ENCODE measurements around the gene PBXIP1. TPM values are rescaled to one million over a fixed set of nuclear protein-coding genes. Genes with fewer than 3 reads are reported as not detected.
A peak's percentile ranks its signal among the peaks of the same experiment; 100 is the strongest.
"Not testable (repeated sequence)": the region's sequence is repeated elsewhere in the genome, so short reads cannot be mapped to it uniquely, and the experiment has no call there.

Gene PBXIP1
- polyA plus RNA-seq, 6 donors from 2014 or later = 36.2 to 77.3 (median 69.5) TPM

DNA sequence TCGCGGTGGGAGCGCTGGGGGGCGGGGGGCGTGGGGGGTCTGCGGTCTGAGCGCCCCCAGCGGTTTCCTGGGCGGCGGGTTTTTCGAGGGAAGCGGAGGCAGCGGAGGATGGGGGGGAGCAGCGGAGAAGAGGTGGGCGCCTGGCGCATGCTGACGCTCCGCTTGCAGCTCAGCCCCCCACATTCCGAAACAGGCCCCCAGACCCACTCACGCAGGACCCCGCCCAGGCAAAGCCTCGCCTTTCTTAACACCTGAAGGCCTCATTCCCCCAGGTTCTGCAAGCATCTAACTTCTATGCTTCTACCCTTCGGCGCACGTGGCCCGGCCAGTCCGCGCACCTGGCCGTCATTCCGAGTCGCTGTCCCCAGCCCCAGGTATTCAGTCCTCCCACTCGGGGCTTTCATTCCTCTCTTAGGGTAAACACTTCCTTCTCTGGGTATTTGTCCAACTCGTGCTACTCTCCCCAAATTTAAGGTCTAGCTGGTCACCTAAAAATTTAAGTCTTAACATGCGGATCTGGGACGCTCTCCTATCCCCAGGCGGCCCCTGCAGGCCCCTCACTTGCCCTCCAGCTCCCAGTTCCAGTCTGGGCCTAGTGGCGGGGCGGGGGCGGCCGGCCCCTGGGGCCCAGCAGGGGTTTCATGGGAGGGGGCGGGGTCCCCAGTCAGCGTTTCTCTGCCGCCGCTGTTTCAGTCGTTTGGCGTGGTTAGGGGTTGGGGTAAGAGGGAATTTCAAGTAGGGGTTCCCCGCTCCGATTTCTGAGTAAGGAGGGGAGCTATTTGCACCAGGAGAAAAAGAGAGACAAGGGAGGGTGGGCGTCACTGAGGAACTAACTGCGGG, 43.9 kb upstream of the PBXIP1 start:
- Mint-ChIP-seq H3K9me3 (no peaks in the 10 kb centered on the region), H3K27me3 (no peaks in the 10 kb centered on the region), H3K36me3 (no peaks in the 10 kb centered on the region), H3K27ac (peak overlapping the region; percentile 67 to 97 (median 91)), H3K4me3 (peak overlapping the region; percentile 91 to 98 (median 95)), H3K4me1 (peaks cover 35 to 59% (median 36%) of the 10 kb centered on the region in 3 donors)
- DNase-seq (peak; percentile 33), ATAC-seq (ENCODE audit: low read depth in 2 of 2) (peak in 1 of 2 donors; percentile 7)

DNA sequence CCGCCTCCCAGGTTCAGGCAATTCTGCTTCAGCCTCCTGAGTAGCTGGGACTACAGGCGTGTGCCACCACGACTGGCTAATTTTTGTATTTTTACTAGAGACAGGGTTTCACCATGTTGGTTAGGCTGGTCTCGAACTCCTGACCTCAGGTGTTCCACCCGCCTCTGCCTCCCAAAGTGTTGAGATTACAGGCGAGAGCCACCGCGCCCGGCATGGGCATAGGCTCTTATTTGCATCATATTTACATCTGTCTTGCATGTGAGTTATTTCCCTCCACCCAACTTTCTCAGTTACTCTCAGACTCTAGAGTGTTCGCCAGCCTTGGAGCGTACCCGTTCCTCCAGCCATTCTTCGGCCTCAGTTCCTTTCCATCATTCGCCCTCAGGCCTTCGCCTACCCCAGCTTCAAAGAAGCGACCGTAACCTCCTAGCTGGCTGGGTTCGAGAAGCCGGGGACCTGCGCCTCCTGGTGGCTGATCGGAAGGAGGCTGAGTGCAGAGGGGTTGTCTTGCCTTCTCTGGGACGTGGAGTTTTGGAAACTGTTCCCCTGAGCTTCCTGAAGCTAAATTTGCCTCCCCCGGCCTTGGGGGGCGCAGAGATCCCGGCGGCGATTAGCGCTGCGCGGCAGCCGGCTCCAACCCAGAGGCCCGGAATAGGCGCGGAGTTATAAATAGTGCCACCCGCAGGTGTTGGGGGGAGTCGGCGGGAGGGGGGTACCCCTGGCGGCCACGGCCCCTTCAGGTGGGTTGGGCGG, 43.1 kb upstream of the PBXIP1 start:
- peak; percentile 11 to 13 for ATAC-seq (ENCODE audit: low read depth in 2 of 2)
- peaks cover 29 to 59% (median 31%) of the 10 kb centered on the region in 3 donors for H3K4me1 Mint-ChIP-seq
- peak overlapping the region; percentile 87 to 98 (median 94) for H3K4me3 Mint-ChIP-seq
- no peaks in the 10 kb centered on the region for H3K36me3 Mint-ChIP-seq
- peak; percentile 49 for DNase-seq
- peak overlapping the region; percentile 49 to 88 (median 76) for H3K27ac Mint-ChIP-seq
- no peaks in the 10 kb centered on the region for H3K27me3 Mint-ChIP-seq
- no peaks in the 10 kb centered on the region for H3K9me3 Mint-ChIP-seq

DNA sequence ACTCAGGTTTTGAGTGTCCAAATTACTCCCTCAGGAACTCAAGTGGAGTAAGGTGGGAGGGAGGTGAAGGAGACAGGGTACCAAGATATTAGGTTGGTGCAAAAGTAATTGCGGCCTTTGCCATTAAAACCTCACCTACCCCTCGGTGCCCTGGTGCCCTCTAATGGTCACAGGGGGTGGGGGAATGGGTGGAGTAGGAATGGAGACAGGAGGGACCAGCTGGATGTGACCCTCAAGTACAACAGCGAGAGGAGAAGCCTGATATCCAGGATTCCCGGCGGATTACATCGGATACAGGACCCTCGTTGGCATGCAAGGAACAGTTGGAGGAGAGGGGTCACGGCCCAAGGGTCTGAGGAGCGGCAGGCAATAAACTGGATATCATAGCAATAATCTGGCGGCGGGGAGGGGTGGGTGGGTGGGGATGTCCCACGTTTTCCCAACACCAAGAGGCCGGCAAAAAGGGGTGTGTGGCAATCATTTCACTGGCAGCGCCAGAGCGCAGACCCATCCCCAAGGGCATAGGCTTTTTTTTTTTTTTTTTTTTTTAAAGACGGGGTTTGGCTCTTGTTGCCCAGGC, 42.4 kb upstream of the PBXIP1 start:
- Mint-ChIP-seq H3K9me3 (no peaks in the 10 kb centered on the region), H3K27me3 (no peaks in the 10 kb centered on the region), H3K27ac (peak overlapping the region in 4 of 6 donors; percentile 42 to 70 (median 54)), H3K36me3 (no peaks in the 10 kb centered on the region), H3K4me3 (peak overlapping the region in 6 of 8 donors; percentile 25 to 96 (median 66)), H3K4me1 (peaks cover 24 to 54% (median 25%) of the 10 kb centered on the region in 3 donors)
- no peak for ATAC-seq (ENCODE audit: low read depth in 2 of 2)
- no peak for DNase-seq

DNA sequence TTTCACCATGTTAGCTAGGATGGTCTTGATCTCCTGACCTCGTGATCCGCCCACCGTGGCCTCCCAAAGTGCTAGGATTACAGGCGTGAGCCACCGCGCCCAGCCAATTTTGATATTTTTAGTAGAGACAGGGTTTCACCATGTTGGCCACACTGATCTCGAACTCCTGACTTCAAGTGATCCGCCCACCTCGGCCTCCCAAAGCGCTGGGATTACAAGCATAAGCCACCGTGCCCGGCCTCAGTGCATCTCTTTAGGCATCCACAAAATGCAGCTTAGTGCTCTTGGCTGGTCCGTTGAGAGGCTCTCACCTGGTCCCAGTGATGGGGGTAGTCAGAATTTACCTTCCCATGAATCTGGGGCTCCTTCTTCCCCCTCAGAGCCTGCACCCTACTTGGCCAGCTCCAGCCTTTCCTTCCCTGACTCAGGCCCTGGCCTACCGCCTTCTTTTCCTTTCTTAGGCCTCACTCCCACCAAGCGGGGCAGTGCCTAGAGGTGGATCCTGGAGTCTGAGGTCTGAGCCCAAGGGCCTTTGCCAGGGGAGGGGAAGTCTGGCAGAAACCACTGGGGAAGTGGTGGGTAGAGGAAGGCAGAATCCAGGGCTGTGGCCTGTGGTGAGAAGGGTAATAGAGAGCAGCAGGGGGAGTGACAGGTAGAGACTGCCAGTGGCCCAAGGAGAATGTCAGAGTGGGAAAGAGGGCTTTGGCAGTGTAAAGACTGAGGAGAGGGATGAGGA, 41.2 kb upstream of the PBXIP1 start:
- Mint-ChIP-seq H3K36me3 (no peaks in the 10 kb centered on the region), H3K4me1 (peaks cover 23 to 54% (median 25%) of the 10 kb centered on the region in 3 donors), H3K9me3 (no peaks in the 10 kb centered on the region), H3K4me3 (peak overlapping the region in 3 of 8 donors; percentile 12 to 47 (median 33)), H3K27ac (peak overlapping the region in 1 of 6 donors; percentile 69), H3K27me3 (no peaks in the 10 kb centered on the region)
- DNase-seq (no peak), ATAC-seq (ENCODE audit: low read depth in 2 of 2) (no peak)

DNA sequence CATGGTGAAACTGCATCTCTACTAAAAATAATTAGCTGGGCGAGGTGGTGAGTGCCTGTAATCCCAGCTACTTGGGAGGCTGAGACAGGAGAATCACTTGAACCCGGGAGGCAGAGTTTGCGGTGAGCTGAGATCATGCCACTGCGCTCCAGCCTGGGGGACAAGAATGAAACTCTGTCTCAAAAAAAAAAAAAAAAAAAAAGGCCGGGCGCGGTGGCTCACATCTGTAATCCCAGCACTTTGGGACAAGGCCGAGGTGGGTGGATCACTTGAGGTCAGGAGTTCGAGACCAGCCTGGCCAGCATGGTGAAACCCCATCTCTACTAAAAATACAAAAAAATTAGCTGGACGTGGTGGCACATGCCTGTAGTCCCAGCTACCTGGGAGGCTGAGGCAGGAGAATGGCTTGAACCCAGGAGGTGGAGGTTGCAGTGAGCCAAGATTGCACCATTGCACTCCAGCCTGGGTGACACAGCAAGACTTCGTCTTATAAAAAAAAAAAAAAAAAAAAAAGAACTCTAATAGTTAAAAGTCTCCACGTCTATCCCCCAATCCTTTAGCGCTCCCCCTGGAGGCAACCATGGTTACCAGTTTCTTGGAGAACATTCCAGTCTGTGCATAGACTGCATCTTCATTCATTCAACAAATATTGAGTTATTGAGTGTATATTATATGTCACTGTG, 39.5 kb upstream of the PBXIP1 start:
- peaks cover 23 to 50% (median 25%) of the 10 kb centered on the region in 3 donors for H3K4me1 Mint-ChIP-seq
- H3K9me3 Mint-ChIP-seq; H3K27ac Mint-ChIP-seq; H3K27me3 Mint-ChIP-seq; H3K36me3 Mint-ChIP-seq; ATAC-seq (ENCODE audit: low read depth in 2 of 2); DNase-seq: not testable (repeated sequence)
- peak overlapping the region in 1 of 8 donors; percentile 61 for H3K4me3 Mint-ChIP-seq

DNA sequence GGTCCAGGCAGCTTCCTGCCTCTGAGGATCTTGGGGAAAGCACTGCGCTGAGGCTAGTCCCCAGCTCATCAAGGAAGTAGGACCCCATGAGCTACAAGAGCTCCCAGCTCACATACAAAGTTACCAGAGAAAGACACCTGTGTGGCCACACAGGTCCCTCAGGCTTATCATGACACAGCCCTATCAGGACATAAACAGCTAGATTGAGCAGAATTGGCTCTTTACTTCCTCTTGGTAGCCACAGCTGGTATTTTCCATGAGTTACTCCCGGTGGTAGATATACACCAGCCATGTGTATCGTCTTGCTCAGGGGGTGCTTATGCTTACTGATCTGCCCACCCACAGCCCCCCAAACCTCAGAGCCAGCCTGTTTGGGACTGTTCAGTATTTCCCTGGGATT, 38.7 kb upstream of the PBXIP1 start:
- Mint-ChIP-seq H3K36me3 (no peaks in the 10 kb centered on the region), H3K27me3 (no peaks in the 10 kb centered on the region), H3K4me1 (peaks cover 18 to 47% (median 22%) of the 10 kb centered on the region in 3 donors), H3K4me3 (no peak overlapping the region), H3K27ac (no peak overlapping the region), H3K9me3 (no peaks in the 10 kb centered on the region)
- ATAC-seq (ENCODE audit: low read depth in 2 of 2) (no peak), DNase-seq (no peak)

DNA sequence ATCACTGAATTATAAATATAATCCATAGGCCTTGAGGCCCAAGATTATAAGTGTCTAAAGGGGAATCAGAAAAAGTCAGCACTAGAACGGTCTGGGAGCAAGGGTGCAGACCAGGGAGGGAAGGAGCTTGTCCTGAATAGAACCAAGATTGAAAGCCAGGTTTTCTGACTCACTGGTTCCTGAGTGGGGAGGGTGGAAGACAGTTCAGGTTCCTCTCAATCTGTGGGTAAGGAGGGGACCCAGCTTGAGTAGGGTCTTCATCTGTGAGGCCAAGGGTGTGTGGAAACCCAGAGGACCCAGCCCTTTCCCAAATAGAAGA, 38.3 kb upstream of the PBXIP1 start:
- H3K4me3 Mint-ChIP-seq = no peak overlapping the region
- no peak for DNase-seq
- ATAC-seq (ENCODE audit: low read depth in 2 of 2) = no peak
- no peaks in the 10 kb centered on the region for H3K9me3 Mint-ChIP-seq
- no peaks in the 10 kb centered on the region for H3K36me3 Mint-ChIP-seq
- peaks cover 20 to 49% (median 23%) of the 10 kb centered on the region in 3 donors for H3K4me1 Mint-ChIP-seq
- no peaks in the 10 kb centered on the region for H3K27me3 Mint-ChIP-seq
- H3K27ac Mint-ChIP-seq = peak overlapping the region in 1 of 6 donors; percentile 30

DNA sequence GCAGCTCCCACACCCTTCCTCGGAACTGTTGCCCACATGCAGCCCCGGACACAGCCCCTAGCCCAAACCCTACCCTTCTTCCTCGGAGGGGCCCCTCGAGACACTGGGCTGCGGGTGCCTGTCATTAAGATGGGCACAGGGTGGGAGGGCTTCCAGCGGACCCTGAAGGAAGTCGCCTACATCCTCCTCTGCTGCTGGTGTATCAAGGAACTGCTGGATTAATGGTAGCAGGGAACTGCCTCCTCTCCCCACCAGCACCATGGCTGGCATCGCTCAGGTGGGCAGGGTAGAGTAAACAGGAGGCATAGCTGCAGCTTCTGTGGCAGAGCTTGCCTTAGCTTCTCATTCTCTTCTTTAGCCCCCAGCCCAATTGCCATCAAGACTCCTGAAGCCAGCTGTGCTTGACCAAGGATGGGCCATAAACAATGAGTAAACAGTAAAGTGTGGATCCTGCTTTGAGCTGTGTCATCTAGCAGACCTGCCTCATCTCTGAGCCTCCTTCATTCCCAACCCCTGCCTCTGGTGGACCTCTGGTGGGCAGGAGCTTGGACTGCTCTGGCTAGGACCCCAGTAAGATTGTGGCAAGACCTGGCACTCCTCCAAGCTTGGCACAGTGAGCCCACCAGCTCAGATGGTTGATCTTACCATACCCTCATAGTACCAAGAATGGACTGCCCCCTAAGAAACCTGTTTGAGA, 37.8 kb upstream of the PBXIP1 start, which contains the start of gene LENEP:
Gene LENEP (plus strand): TSS at position 15 of the 697 bp plus-strand sequence. CDS start 22 bp downstream, at position 37.
- Mint-ChIP-seq H3K9me3 (no peaks in the 10 kb centered on the region), H3K27ac (peak within 1 kb of the TSS in 2 of 6 donors; percentile 15 to 30), H3K27me3 (no peaks in the 10 kb centered on the region), H3K4me1 (peaks cover 20 to 49% (median 23%) of the 10 kb centered on the region in 3 donors), H3K4me3 (no peak within 1 kb of the TSS), H3K36me3 (no peaks in the 10 kb centered on the region)
- no peak for ATAC-seq (ENCODE audit: low read depth in 2 of 2)
- no peak for DNase-seq

DNA sequence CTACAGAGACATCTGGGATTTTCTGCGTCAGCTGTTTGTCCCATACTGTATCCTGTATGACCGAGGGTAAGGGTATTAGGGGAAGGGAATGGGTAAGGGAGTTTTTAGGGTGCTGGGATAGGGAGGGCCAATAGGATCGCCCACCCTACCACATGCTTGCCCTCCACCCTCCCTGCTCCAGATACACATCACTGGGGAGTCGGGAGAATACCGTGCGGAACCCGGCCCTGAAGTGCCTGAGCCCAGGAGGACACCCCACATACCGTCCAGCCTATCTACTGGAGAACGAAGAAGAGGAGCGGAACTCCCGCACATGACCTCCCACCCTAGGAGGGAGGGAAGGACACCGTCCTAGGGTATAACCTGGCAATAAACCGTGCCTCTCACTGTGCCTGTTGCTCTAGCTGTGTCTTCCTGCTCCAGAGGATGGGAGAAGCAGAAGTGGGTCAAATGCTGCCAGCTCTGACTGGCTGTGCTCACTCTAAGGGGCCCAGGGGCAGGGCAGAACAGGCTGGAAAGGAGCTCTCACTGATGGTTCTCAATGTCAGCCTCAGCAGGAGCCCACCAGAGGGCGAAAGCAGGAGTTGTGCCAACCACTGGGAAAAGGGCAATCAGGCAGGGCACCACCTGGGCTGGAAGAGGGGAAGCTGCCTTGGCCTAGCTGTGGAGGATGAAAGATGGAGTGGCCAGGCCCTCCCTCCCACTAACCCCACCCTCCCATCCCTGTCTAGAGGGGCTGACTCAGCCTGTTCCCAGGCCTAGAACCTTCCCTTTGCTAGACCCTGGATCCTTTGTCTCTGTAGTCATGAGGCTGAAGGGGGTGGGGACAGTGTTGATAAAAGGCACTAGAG, 37.0 kb upstream of the PBXIP1 start:
- Mint-ChIP-seq H3K36me3 (no peaks in the 10 kb centered on the region), H3K4me3 (no peak overlapping the region), H3K4me1 (peaks cover 19 to 43% (median 21%) of the 10 kb centered on the region in 3 donors), H3K27me3 (no peaks in the 10 kb centered on the region), H3K9me3 (no peaks in the 10 kb centered on the region), H3K27ac (peak overlapping the region in 1 of 6 donors; percentile 15)
- DNase-seq = no peak
- ATAC-seq (ENCODE audit: low read depth in 2 of 2) = no peak

DNA sequence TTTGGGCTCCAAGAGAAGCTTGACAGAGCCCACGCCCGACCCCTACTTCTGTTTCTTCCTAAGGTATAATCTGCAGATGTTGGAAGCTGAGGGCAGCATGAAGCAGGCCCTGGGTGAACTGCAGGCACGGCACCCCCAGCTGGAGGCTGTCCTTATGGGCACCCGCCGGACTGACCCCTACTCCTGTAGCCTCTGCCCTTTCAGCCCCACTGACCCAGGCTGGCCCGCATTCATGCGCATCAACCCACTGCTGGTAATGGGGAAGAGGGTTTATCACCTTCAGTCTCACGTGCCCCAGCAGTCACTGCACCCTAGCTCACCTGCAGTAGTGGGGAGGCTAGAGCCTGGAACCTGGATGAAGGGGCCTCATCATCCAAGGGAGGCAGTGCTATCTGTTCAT, 34.4 kb upstream of the PBXIP1 start:
- Mint-ChIP-seq H3K27me3 (no peaks in the 10 kb centered on the region), H3K36me3 (no peaks in the 10 kb centered on the region)

DNA sequence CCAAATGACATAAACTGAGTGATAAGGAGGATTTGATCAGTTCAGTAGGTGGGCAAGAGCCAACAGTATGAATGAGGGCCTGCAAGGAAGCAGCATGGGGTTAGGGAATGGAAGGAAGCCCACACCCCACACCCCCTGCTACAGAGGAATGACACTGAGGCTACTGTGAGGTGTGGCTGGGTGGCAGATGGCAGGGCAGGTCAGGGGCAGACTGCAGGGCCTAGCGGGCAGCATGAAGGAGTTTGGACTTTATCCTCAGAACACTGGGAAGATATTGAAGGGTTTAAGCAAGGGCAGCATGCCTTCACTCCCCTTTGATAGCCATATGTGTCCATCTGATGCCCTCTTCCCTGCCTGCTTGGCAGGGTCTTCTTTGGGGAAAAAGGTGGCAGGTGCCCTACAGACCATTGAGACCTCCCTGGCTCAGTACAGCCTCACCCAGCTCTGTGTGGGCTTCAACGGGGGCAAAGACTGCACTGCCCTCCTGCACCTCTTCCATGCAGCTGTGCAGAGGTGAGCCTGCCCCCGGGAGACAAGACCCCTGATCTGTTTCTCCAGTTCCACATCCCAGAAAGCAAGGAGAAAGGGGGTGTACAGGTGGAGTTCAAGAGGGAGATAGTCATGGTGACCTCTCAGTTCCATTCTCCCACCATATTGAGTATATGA, 33.4 kb upstream of the PBXIP1 start:
- Mint-ChIP-seq H3K4me1 (peaks cover 13 to 21% (median 13%) of the 10 kb centered on the region in 3 donors), H3K36me3 (no peaks in the 10 kb centered on the region), H3K27me3 (no peaks in the 10 kb centered on the region), H3K27ac (no peak overlapping the region), H3K9me3 (no peaks in the 10 kb centered on the region), H3K4me3 (no peak overlapping the region)
- DNase-seq (no peak), ATAC-seq (ENCODE audit: low read depth in 2 of 2) (no peak)

More for the DNA sequence above, 34.4 kb upstream of the PBXIP1 start:
- H3K9me3 Mint-ChIP-seq = no peaks in the 10 kb centered on the region
- ATAC-seq (ENCODE audit: low read depth in 2 of 2) = no peak
- no peak overlapping the region for H3K4me3 Mint-ChIP-seq
- no peak overlapping the region for H3K27ac Mint-ChIP-seq
- DNase-seq = no peak
- H3K4me1 Mint-ChIP-seq = peaks cover 13 to 28% (median 20%) of the 10 kb centered on the region in 3 donors

Measured in naive B cell (primary cell).